NK-92 (cell line): Measurements from ENCODE around the gene GNA12.
"Not testable (repeated sequence)": the region's sequence is repeated elsewhere in the genome, so short reads cannot be mapped to it uniquely, and the experiment has no call there.

Experiments used
- DNase-seq: peaks from one replicate; lab custom pipeline; 2025; ENCODE audit not compliant: unreplicated experiment; lab: John Stamatoyannopoulos, UW

GNA12 gene

DNA sequence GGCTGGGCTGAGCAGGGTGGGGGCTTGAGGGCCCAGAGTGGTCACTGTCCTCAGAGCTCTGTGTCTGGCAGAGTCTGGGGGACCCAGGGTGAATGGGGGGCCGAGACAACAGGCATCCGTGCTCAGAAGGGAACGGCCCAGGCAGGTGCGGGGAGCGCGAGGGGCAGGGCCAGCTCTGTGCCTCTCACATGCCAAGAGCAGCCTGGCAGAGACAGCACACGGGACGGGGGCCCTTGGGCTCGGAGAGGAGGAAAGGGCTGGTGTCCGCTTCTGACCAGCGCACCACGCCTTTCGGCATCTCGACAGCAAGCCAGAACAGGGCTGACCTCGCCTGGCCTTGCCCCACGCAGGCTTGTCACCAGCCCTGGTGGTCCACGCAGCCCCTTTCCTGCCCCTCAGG is 142.7 kb downstream of the GNA12 start:
- no peak for DNase-seq

DNA sequence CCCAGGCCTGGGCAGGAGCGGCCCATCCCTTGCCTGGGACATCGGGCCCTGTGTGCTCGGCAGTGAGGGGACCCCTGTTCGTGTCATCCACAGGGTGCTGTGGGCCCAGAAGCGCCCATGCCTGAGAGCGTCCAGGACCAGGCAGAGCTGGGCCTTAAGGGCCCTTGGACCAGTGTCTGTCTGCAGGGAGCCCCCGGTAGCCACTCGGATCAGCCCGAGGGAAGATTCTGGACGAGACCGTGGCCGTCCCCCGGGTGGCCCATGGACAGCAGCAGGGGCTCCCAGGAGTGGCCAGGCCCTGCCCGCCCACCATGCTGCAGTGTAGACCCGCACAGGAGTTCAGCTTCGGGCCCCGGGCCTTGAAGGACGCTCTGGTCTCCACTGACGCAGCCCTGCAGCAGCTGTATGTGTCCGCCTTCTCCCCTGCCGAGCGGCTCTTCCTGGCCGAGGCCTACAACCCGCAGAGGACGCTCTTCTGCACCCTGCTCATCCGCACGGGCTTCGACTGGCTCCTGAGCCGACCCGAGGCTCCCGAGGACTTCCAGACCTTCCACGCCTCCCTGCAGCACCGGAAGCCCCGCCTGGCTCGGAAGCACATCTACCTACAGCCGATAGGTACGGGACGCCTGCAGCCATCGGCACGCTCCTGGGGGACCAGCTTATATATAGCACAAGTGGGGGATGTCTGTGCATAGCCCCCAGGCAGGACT is 143.8 kb downstream of the GNA12 start:
- DNase-seq: no peak

DNA sequence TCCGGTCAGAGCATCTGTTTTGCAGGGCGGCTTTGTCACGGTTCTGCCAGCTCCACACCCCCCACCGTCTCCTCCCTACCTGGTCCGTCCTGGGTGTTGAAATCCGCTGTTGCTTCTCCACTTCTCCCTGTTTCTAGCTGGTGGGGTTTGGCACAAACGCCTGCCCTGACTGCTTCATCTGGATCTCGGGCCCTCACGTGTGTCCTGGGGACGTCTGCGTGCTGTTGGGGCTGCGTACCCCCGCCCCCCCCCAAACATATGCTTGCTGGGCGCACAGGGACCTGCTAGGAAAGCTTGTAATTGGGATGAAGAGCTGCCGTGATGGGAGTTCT is 144.9 kb downstream of the GNA12 start:
- no peak for DNase-seq

DNA sequence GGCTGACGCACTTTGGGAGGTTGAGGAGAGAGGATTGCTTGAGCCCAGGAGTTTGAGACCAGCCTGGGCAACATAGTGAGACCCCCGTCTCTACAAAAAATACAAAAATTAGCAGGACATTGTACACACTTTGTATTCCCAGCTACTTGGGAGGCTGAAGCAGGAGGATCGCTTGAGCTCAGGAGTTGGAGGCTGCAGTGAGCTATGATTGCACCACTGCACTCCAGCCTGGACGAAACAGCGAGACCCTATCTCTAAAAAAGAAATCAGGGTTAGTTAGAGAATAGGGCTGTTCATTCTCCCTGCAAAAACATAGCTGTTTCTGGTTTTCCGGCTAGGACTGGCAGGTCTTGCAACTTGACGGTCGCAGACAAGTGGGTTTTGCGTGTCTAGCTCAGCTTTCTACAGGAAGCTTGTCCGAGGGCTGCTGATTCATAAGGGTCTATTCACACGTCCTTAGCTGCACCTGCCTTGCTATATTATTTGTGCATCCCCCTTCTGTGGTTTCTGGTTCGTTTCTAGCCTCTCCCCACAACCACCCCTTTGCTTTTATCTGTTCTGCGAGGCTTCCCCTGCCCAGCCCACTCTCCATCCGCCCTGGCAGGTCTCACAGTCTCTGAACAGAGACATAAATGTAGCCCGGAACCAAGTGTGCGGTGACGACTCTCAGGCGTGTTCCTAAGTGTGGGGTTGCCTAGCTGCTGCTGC is 145.4 kb downstream of the GNA12 start:
- DNase-seq: no peak

DNA sequence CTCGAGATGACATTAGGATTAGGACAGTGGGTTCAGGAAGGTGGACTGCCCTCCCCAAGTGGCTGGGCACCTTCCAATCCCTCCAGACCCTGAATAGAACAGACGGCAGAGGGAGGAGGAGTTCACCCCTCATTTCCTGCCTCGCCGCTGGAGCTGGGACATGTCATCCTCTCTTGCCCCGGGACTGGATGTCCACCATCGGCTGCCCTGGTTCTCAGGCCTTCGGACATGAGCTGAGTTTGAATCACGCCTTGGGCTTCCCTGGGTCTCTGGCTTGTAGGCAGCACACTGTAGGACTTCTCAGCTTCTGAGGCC is 150.0 kb downstream of the GNA12 start:
- not testable (repeated sequence) for DNase-seq

DNA sequence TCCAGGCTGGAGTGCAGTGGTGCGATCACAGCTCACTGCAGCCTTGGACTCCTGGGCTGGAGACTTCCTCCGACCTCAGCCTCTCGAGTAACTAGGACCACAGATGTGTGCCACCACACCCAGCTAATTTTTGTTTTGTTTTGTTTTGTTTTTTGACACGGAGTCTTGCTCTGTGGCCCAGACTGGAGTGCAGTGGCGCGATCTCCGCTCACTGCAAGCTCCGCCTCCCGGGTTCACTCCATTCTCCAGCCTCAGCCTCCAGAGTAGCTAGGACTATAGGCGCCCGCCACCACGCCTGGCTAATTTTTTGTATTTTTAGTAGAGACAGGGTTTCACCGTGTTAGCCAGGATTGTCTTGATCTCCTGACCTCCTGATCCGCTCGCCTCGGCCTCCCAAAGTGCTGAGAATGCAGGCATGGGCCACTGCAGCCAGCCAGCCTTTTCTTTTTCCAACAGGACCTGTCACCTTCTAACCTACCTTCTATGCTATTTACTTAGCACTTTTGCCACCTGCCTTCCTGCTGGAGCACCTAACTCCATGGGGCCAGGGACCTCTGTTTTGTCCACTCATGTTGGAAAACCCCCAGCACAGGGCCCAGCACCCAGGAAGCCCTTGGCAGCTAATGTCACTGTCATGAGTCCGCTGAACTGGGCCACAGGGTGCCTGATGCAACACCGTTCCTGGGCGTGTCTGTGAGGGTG is 150.5 kb downstream of the GNA12 start:
- not testable (repeated sequence) for DNase-seq

DNA sequence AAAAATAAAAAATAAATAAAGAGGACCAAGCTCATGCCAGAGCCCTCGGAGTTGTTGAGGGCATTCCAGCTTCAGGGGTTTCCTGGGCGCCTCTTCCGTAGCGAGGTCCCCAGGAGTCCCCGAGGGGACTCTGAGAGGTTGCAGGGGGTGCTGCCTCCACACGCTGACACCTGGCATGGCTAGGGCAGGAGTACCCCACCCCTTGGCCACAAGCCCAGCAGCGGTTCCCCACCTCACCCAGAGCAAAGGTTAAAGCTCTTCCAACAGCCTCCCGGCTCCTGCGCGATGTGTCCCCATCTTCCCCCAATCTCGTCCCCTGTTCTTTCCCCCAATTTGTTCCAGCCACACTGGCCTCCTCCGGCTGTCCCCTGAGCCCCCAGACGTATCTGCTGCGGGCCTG is 151.6 kb downstream of the GNA12 start:
- no peak for DNase-seq

DNA sequence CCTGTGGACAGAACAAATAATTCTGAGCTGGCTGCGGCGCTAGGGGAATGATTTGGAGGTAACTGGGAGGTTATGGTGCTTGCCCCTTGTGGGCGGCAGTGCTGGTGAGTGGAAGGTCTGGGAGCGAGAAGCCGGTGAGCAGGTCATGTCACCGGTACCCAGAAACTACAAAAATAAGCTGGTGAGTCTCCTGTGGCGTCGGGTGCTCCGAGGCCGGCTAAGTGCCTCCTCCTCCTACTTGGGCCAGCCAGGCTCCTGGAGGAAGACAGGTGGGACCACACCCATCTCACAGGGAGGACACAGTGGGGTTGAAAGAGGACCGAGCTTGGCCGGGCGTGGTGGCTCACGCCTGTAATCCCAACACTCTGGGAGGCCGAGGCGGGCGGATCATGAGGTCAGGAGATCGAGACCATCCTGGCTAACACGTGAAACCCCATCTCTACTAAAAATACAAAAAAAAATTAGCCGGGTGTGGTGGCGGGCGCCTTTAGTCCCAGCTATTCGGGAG is 152.1 kb downstream of the GNA12 start:
- not testable (repeated sequence) for DNase-seq

DNA sequence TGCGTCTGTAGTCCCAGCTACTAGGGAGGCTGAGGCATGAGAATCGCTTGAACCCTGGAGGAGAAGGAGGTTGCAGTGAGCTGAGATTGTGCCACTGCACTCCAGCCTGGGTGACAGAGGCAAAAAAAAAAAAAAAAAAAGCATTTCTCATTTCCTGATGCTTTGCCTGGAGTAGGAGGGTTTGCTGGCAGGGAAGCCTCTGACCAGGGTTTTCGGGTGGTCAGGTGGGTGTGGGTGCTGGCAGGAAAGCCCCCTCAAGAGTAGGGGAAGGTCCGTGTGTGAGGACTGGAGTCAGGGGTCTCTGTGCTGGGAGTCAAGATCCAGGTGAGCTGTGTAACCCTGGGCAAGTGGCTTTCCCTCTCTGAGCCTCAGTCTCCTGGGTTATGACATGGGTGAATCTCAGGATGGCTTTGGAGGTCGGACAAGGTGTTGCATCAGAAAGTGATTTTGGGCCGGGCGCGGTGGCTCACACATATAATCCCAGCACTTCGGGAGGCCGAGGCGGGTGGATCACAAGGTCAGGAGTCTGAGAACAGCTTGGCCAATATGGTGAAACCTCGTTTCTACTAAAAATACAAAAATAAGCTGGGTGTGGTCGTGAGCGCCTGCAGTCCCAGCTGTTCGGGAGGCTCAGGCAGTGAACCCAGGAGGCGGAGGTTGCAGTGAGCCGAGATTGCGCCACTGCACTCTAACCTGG is 152.9 kb downstream of the GNA12 start:
- DNase-seq: no peak

DNA sequence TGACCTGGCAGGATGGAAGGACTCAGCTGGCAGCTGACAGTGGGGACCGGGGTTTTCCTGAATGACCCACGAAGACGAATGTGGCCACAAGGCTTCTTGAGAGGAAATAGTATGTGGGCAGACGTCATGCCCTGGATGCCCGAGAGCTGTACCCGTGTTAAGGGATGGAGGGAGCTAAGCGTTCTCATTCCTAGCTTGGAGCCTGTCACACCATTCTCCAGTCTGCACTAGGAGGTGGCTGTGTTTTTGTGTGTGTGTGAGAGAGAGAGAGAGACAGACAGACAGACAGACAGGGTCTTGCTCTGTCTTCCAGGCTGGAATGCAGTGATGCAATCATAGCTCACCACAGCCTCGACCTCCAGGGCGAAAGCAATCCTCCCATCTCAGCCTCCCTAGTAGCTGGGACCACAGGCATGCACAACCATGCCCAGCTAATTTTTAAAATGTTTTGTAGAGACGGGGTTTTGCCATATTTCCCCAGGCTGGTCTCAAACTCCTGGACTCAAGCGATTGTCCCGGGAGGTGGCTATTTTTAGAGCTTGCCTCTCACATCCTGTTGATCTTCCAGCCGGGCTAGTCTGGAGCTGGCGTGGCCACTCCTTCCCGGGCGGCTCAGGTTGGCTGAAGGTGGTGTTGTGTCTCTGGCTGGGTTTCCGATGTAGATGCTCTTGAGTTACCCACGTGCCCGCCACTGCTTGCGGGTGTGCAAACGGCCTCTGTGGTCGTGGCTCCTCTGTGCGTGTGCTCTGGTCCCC is 154.0 kb downstream of the GNA12 start:
- DNase-seq: no peak

DNA sequence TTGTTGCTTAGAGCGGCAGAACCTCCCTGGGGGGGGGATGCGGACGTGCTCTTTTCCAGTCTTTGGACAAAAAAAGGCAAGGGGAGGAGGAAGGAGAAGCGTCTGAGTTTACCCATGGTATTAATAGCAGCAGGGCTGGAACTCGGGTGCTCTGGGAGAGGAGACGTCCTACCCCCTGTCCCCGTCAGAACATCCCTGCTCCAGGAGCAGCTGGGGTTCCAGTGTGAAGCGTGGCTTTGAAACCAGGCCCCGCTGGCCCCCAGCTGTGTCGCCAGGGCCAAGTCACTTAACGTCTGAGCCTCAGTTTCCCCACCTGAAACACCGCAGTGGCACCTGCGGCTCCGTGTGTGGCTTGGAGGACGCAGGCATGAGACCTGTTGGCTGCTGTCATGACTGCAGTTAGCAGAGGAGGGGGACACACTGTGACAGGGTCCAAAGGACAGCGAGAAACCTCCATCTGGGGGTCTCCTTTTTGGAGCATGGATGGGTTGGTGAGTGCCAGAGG is 154.7 kb downstream of the GNA12 start:
- DNase-seq: no peak

DNA sequence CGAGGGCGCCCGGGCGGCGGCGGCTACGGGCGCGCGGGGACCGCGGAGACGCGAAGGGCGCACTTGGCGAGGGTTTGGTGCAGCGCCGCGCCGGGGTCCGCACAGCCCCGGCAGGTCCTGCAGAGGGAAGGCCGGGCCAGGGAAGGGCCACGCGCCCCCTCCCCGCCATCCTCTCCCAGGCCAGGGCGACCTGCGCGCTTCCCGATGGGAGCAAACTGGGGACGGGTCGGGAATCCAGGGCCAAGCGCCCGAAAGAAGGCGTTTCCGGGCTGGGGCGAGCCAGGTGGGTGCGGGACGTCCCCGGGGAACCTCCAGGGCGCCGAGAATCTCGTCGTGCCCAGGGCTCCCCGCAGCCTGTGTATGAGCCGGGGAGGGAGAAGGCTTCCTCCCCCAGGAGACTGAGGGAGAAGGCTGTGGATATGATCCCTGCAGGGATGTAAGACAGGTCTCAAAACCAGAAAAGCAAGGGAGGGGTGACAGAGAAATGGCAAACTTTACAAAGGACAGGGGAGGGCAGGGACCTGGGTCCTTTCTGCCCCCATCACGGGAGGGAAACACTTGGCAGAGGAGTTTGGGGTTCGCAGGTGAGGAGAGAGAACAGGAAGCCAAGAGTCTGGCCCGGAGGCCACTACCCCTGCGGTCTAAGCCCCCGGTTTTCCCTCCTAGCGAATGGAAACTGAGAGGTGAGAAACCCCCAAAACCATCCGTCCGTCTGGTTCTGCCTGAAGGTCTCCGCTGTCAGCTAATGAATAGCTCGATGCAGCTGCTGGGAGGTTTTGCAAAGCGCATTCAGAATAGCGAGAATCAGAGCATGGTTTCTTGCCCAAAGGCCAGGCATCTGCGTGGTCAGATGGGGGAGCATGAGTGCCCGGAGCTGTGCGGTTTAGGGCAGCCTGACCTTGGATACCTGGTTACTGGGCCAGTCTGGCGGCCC is 155.4 kb downstream of the GNA12 start:
- no peak for DNase-seq

DNA sequence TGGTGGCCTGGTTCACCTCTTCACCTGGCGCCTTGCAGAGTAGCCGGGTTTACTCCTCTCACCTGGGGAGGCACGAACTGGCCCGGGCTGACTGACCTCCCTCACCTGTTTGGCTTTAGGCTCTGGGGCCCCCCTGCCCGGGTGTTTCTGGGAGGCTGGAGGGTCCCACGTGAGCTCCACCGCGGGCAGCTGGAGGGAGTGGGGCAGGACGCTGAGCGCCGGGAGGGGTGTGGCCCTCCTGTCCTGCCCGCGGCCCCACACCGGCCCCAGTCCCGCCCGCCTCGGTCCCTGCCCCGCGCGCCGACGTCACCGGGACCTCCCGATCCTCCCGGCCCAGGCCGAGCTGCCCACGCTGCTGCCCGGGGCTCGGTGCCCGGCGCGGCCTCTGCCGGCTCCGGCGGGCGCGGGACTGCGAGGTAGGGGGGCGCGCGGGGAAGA is 156.2 kb downstream of the GNA12 start, which contains the start of gene AMZ1:
AMZ1 (plus strand) TSS at position 322 of the 438 bp plus-strand sequence. CDS start 12,250 bp downstream, outside the sequence.
- no peak for DNase-seq

DNA sequence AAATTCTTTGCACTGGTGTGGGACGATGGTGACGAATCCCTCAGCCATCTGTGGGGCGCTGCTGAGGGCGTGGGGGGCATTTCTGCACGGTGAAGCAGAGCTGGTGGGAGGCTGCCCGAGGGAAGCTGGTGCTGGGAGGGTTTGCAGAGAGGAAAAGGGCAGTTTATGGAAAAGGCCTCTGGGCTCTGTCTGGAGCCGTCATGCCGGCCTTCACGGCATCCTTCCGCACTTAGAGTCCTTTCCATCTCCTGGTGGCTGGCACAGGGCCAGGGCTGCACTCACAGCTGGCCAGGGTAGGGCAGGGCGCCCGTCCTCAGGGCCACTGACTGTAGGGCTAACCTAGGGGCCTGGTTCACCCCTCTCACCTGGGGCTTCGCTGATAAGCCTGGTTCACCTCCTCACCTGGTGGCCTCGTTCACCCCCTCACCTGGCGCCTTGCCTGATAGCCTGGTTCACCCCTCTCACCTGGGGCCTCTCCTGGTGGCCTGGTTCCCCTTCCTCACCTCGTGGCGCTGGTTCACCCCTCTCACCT is 156.7 kb downstream of the GNA12 start:
- DNase-seq: no peak

DNA sequence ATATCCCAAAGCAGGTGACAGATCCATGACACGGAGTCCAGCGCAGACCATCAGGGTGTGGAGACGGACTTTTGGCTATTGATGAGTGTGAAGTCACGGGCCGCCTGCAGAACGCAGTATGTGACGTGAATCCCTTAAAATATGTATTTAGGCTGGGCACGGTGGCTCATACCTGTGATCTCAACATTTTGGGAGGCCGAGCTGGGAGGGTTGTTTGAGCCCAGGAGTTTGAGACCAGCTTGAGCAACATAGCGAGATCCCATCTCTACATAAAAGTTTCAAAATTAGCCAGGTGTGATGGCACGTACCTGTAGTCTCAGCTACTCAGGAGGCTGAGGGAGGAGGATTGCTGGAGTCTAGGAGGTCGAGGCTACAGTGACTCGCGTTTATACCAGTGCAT is 158.0 kb downstream of the GNA12 start:
- DNase-seq: no peak

DNA sequence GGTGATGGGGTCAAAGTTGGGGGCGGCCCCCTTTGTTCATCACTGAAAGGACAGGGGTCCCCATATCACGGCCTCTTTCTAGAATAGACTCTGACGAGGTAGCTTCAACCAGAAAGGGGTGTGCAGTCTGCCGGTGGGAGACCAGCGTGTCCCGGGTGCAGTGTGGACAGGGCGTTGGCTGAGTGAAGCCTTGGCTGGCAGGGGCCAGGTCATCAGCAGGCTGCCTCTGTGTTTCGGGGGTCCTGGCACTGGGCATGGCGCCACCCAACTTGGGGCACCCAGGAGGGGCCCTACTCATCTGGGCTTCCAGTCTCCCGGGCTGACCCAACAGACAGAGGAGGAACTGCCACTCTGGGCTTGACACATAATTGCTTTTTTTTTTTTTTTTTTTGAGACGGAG is 159.6 kb downstream of the GNA12 start:
- DNase-seq: no peak

DNA sequence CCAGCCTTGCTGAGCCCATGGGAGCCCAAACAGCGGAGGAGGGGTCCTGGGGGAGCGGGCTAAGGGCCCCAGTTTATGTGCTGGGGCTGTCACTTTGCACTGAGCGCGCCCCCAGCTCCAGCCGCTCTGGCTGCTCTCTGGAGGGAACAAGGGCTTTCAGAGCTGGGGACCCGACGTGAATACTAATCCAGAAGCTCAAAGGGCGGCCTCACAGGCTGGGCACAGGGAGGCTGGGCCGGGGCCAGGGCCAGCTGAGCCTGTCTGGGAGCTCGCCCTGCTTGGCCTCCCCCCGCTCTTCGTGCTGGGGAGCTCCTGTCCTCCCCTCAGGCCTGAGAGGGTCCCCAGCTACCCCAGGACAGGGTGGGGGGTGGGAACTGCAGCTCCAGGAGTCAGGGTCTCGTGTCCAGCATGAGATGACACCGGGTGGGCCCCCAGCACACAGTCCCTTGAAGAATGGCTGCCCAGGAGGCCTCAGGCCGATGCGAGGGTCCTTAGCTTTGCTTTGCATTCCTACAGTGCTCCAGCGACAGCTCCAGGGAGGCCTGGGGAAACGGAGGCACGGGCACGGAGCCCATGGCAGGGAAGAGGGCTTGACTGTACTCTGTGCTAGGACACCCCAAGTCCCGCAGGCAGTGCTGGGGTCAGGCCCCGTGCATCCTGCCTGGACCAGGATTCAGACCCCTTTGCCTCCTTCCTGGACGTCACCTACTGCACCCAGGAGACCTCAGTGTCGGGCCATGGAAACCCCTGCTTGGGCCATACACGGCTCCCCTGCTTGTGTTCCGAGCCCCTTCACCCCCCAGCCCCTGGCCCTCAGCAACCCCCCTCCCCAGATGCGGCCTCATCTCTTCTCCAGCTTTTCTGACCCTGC is 161.9 kb downstream of the GNA12 start:
- DNase-seq: no peak

DNA sequence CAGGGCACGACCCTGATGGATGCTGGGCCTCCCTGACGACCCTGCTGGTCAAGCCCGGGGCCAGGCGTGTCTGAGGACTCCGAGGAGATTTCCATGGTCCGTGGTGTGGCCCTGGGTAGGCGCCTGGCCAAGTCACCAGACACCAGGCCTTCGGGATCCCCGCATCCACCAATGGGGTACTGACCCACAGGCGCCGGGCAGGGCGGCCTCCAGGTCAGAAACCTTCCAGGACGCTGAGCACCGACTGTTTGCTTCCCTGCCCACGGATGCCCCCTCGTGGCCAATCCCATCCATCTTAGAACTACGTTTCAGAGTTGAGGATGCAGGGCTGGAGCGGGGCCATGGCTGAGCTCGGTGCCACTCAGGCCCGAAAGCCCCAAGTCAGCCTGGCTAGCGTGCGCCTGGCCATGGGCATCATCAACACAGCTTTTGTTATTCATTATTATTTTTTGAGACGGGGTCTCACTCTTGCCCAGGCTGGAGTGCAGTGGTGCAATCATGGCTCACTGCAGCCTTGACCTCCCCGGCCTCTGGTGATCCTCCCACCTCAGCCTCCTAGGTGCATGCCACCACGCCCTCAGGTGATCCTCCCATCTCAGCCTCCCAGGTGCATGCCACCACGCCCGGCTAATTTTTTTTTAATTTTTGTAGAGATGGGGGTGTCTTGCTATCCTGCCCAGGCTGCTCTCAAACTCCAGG is 163.2 kb downstream of the GNA12 start:
- DNase-seq: no peak
